ENCODE results near the gene C6orf62. TPM values are rescaled to one million over a fixed set of nuclear protein-coding genes. Genes with fewer than 3 reads are reported as not detected.

The C6orf62 gene
- total and polyA plus RNA-seq, 2 donors (not counting 3 experiments of a cell fraction or from before 2014, with no cell fraction given): 36.5 to 129 TPM

- Histone ChIP-seq H3K4me2 (ENCODE audit: insufficient read depth, low read length) (no peak overlapping the region), H3K4me3 (replicated peaks in 1 of 3; ENCODE audit: insufficient read depth in 1 of 3, low read depth in 1 of 3, low read length in 3 of 3) (no peak overlapping the region), H3K9ac (replicated peaks; ENCODE audit: extremely low read depth, insufficient read depth, low read length) (no peak overlapping the region), H2AFZ (ENCODE audit: low read depth, low read length) (no peak overlapping the region), H3K36me3 (ENCODE audit: control insufficient read depth in 2 of 2, extremely low read depth in 1 of 2, insufficient read depth in 2 of 2, low read length in 2 of 2) (no peaks in the 10 kb centered on the region), H4K20me1 (replicated peaks; ENCODE audit: control insufficient read depth, extremely low read depth, insufficient read depth, low read length) (no peaks in the 10 kb centered on the region), H3K9me1 (replicated peaks; ENCODE audit: control insufficient read depth, extremely low read depth, insufficient read depth, low read length) (no peaks in the 10 kb centered on the region), H3K27me3 (ENCODE audit: control insufficient read depth in 2 of 2, insufficient read depth in 2 of 2, low read length in 2 of 2) (peaks cover 0 to 2% of the 10 kb centered on the region in 2 experiments), H3K4me1 (ENCODE audit: control insufficient read depth, extremely low read depth, insufficient read depth, low read length) (no peaks in the 10 kb centered on the region), H3K9me3 (replicated peaks; ENCODE audit: control insufficient read depth, insufficient read depth, low read length) (no peaks in the 10 kb centered on the region), H3K27ac (ENCODE audit: insufficient read depth, low read depth, low read length) (no peak overlapping the region), H3K79me2 (ENCODE audit: control insufficient read depth, insufficient read depth, low read length) (no peaks in the 10 kb centered on the region)
- intact Hi-C loops (cut with micrococcal nuclease): no loop called here
- no peak for FAIRE-seq
- POLR2A ChIA-PET: no interaction called here
- TF ChIP-seq POLR2A (IDR thresholded peaks at IDR 0.05; ENCODE audit: low read depth, low read length): no peak
- TF ChIP-seq EZH2 (IDR thresholded peaks at IDR 0.05; ENCODE audit: borderline replicate concordance, low read depth, low read length, severe bottlenecking): no peak
- no peak for TF ChIP-seq GATA2 (IDR thresholded peaks at IDR 0.05; ENCODE audit: insufficient read depth, insufficient read length, low read depth, low read length)
- TF ChIP-seq CTCF (IDR thresholded peaks at IDR 0.05; ENCODE audit: extremely low read depth in 1 of 2, insufficient read depth in 1 of 2, low read depth in 1 of 2, low read length in 2 of 2): no peak
- no peak for TF ChIP-seq MYC (IDR thresholded peaks at IDR 0.05; ENCODE audit: low read depth, low read length)
- TF ChIP-seq JUN (IDR thresholded peaks at IDR 0.05; ENCODE audit: borderline replicate concordance, insufficient read depth, insufficient read length, low read depth): no peak
- dilution Hi-C loops (cut with MboI; ENCODE audit: extremely low pct_ligation_motif_present, low sequenced_read_pairs): no loop called here
- no TSS peak for BruUV-seq (replicated peaks)
- CTCF ChIA-PET: interaction anchor here (0.8 kb wide), 1 partner anchor 172 kb away, joined by 3 read pairs; no protein-coding TSS in a partner anchor
- DNase-seq (ENCODE audit: low read depth, low spot score): no peak
These were observed 34.6 kb upstream of the C6orf62 start for GRCh38 chr6:24753545-24753944.
